ENCODE data around the gene KRT36.

Gene KRT36

GRCh38 chr17:41491476-41491875 is 1.8 kb upstream of the KRT36 start:
- no peaks in the 10 kb centered on the region for H3K36me3 ChIP-seq (ENCODE audit: control insufficient read depth, insufficient read depth, low read length)
- H3K4me3 ChIP-seq (ENCODE audit: low read length) = no peak overlapping the region
- no peak overlapping the region for H3K27ac ChIP-seq (ENCODE audit: low read depth, low read length)
- H3K4me1 ChIP-seq (ENCODE audit: control insufficient read depth, insufficient read depth, low read length) = no peaks in the 10 kb centered on the region
- H3K9ac ChIP-seq (ENCODE audit: low read length) = no peak overlapping the region
- H3K27me3 ChIP-seq (ENCODE audit: control insufficient read depth, insufficient read depth, low read length) = no peaks in the 10 kb centered on the region

GRCh38 chr17:41490000-41490990 is 585 bp upstream of the KRT36 start:
- Histone ChIP-seq H3K36me3 (ENCODE audit: control insufficient read depth, insufficient read depth, low read length) (no peaks in the 10 kb centered on the region), H3K4me3 (ENCODE audit: low read length) (no peak overlapping the region), H3K4me1 (ENCODE audit: control insufficient read depth, insufficient read depth, low read length) (no peaks in the 10 kb centered on the region), H3K27me3 (ENCODE audit: control insufficient read depth, insufficient read depth, low read length) (no peaks in the 10 kb centered on the region), H3K27ac (ENCODE audit: low read depth, low read length) (no peak overlapping the region), H3K9ac (ENCODE audit: low read length) (no peak overlapping the region)

GRCh38 chr17:41486809-41487530 is 2.7 kb downstream of the KRT36 start:
- no peaks in the 10 kb centered on the region for H3K36me3 ChIP-seq (ENCODE audit: control insufficient read depth, insufficient read depth, low read length)
- no peak overlapping the region for H3K9ac ChIP-seq (ENCODE audit: low read length)
- H3K27ac ChIP-seq (ENCODE audit: low read depth, low read length) = no peak overlapping the region
- H3K4me3 ChIP-seq (ENCODE audit: low read length) = no peak overlapping the region
- no peaks in the 10 kb centered on the region for H3K27me3 ChIP-seq (ENCODE audit: control insufficient read depth, insufficient read depth, low read length)
- no peaks in the 10 kb centered on the region for H3K4me1 ChIP-seq (ENCODE audit: control insufficient read depth, insufficient read depth, low read length)

- no peak overlapping the region for H3K4me3 ChIP-seq (ENCODE audit: low read length)
- no peak overlapping the region for H3K9ac ChIP-seq (ENCODE audit: low read length)
- H3K27me3 ChIP-seq (ENCODE audit: control insufficient read depth, insufficient read depth, low read length) = no peaks in the 10 kb centered on the region
- no peaks in the 10 kb centered on the region for H3K4me1 ChIP-seq (ENCODE audit: control insufficient read depth, insufficient read depth, low read length)
- H3K27ac ChIP-seq (ENCODE audit: low read depth, low read length) = no peak overlapping the region
- H3K36me3 ChIP-seq (ENCODE audit: control insufficient read depth, insufficient read depth, low read length) = no peaks in the 10 kb centered on the region
Observed at GRCh38 chr17:41486316-41486715, 3.4 kb downstream of the KRT36 start.

GRCh38 chr17:41484920-41485904 is 4.5 kb downstream of the KRT36 start:
- no peaks in the 10 kb centered on the region for H3K36me3 ChIP-seq (ENCODE audit: control insufficient read depth, insufficient read depth, low read length)
- no peak overlapping the region for H3K27ac ChIP-seq (ENCODE audit: low read depth, low read length)
- H3K4me1 ChIP-seq (ENCODE audit: control insufficient read depth, insufficient read depth, low read length) = no peaks in the 10 kb centered on the region
- H3K27me3 ChIP-seq (ENCODE audit: control insufficient read depth, insufficient read depth, low read length) = no peaks in the 10 kb centered on the region
- H3K4me3 ChIP-seq (ENCODE audit: low read length) = no peak overlapping the region
- no peak overlapping the region for H3K9ac ChIP-seq (ENCODE audit: low read length)

GRCh38 chr17:41483991-41484826 is 5.5 kb downstream of the KRT36 start:
- Histone ChIP-seq H3K27me3 (ENCODE audit: control insufficient read depth, insufficient read depth, low read length) (no peaks in the 10 kb centered on the region), H3K4me3 (ENCODE audit: low read length) (no peak overlapping the region), H3K27ac (ENCODE audit: low read depth, low read length) (no peak overlapping the region), H3K4me1 (ENCODE audit: control insufficient read depth, insufficient read depth, low read length) (no peaks in the 10 kb centered on the region), H3K9ac (ENCODE audit: low read length) (no peak overlapping the region), H3K36me3 (ENCODE audit: control insufficient read depth, insufficient read depth, low read length) (no peaks in the 10 kb centered on the region)

- Histone ChIP-seq H3K27ac (ENCODE audit: low read depth, low read length) (no peak overlapping the region), H3K27me3 (ENCODE audit: control insufficient read depth, insufficient read depth, low read length) (no peaks in the 10 kb centered on the region), H3K4me3 (ENCODE audit: low read length) (no peak overlapping the region), H3K9ac (ENCODE audit: low read length) (no peak overlapping the region), H3K4me1 (ENCODE audit: control insufficient read depth, insufficient read depth, low read length) (no peaks in the 10 kb centered on the region), H3K36me3 (ENCODE audit: control insufficient read depth, insufficient read depth, low read length) (no peaks in the 10 kb centered on the region)
Observed at GRCh38 chr17:41483531-41483930, 6.2 kb downstream of the KRT36 start.

GRCh38 chr17:41481036-41481435 is 8.7 kb downstream of the KRT36 start, which contains the start of gene KRT35:
Gene KRT35 (minus strand): TSS chr17:41481151. CDS start chr17:41481097, 54 bp downstream.
- no peaks in the 10 kb centered on the region for H3K36me3 ChIP-seq (ENCODE audit: control insufficient read depth, insufficient read depth, low read length)

GRCh38 chr17:41480581-41480980 is 9.1 kb downstream of the KRT36 start:
- H3K9ac ChIP-seq (ENCODE audit: low read length) = no peak overlapping the region
- H3K27me3 ChIP-seq (ENCODE audit: control insufficient read depth, insufficient read depth, low read length) = no peaks in the 10 kb centered on the region
- H3K4me3 ChIP-seq (ENCODE audit: low read length) = no peak overlapping the region
- no peaks in the 10 kb centered on the region for H3K4me1 ChIP-seq (ENCODE audit: control insufficient read depth, insufficient read depth, low read length)
- H3K36me3 ChIP-seq (ENCODE audit: control insufficient read depth, insufficient read depth, low read length) = no peaks in the 10 kb centered on the region
- no peak overlapping the region for H3K27ac ChIP-seq (ENCODE audit: low read depth, low read length)

More at GRCh38 chr17:41481036-41481435, 8.7 kb downstream of the KRT36 start, which contains the start of gene KRT35:
- Histone ChIP-seq H3K27ac (ENCODE audit: low read depth, low read length) (no peak within 1 kb of the TSS), H3K4me1 (ENCODE audit: control insufficient read depth, insufficient read depth, low read length) (no peaks in the 10 kb centered on the region), H3K4me3 (ENCODE audit: low read length) (no peak within 1 kb of the TSS), H3K27me3 (ENCODE audit: control insufficient read depth, insufficient read depth, low read length) (no peaks in the 10 kb centered on the region), H3K9ac (ENCODE audit: low read length) (no peak within 1 kb of the TSS)

GRCh38 chr17:41480136-41480535 is 9.6 kb downstream of the KRT36 start:
- H3K36me3 ChIP-seq (ENCODE audit: control insufficient read depth, insufficient read depth, low read length) = no peaks in the 10 kb centered on the region
- H3K27ac ChIP-seq (ENCODE audit: low read depth, low read length) = no peak overlapping the region
- H3K4me1 ChIP-seq (ENCODE audit: control insufficient read depth, insufficient read depth, low read length) = no peaks in the 10 kb centered on the region
- no peak overlapping the region for H3K9ac ChIP-seq (ENCODE audit: low read length)
- H3K27me3 ChIP-seq (ENCODE audit: control insufficient read depth, insufficient read depth, low read length) = no peaks in the 10 kb centered on the region
- H3K4me3 ChIP-seq (ENCODE audit: low read length) = no peak overlapping the region

- no peaks in the 10 kb centered on the region for H3K36me3 ChIP-seq (ENCODE audit: control insufficient read depth, insufficient read depth, low read length)
- H3K27ac ChIP-seq (ENCODE audit: low read depth, low read length) = no peak overlapping the region
- no peaks in the 10 kb centered on the region for H3K4me1 ChIP-seq (ENCODE audit: control insufficient read depth, insufficient read depth, low read length)
- H3K27me3 ChIP-seq (ENCODE audit: control insufficient read depth, insufficient read depth, low read length) = no peaks in the 10 kb centered on the region
- no peak overlapping the region for H3K9ac ChIP-seq (ENCODE audit: low read length)
- H3K4me3 ChIP-seq (ENCODE audit: low read length) = no peak overlapping the region
Observed at GRCh38 chr17:41478237-41478636, 11.5 kb downstream of the KRT36 start.

Measured in rectal smooth muscle tissue (tissue), 1 donor.